NCI-H748 (cell line): ENCODE results near the gene PDE7B.

Source experiments
- DNase-seq: peaks from one replicate; lab custom pipeline; 2025; ENCODE audit not compliant: unreplicated experiment; lab: John Stamatoyannopoulos, UW

The PDE7B gene

DNA sequence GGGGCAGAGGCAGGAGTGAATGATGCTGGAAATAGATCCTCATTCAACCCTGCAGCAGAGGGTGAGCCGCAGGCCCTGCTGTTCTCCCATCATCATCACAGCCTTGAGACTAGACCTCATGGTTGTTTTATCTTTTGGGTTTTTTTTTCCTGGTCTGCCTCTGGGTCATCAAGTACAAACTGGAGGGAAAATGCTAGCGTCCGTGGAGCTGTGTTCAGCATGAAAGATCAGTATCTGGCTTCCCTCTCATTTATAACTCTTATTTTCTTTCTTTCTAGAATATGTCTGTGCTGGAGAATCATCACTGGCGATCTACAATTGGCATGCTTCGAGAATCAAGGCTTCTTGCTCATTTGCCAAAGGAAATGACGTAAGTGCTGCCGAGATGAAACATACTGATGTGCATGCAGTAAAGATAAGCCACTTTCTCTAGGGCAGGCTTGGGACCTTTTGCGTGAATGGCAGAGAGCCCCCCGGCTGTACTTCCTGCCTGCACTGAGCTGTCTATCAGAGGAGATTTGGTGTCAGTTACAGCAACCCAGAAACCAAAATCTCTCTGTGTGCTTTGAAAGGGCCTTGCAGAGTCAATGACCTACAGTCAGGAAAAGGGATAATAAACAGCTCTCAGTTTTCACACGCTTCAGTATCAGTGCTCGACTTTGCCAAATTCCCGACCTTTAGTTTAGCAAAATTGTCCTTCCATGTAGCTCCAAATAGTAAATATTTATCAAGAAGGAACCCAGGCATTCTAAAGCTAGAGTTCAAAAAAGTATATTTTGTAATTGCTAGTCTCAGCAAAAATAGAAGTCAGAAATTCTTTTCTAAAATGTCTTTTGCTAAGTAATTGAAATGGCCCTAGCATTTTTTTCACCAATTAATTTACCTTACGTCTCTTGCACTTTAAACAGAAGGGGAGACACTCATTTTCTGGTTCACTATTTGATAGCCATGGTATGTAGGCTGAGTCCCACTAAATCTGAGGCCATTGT is 322.3 kb downstream of the PDE7B start:
- DNase-seq = no peak

DNA sequence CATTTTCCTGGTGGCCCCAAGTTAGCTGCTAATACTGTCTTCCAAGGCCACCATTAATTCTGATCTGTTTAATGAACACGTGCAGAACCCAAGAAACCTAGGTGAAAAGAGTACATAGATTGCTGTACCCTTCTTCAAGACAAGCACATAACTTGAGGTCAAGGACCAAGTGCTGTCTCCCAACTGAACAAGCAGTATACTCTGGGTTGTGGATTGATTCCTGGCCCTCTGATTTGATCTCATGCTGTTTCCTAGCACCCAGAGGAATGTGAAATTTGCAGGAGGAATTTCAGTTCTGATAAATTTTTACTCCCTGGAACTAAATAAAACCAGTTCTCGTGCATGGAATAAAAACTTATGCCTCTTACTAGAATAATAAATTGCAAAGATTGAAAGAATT is 323.0 kb downstream of the PDE7B start:
- DNase-seq = no peak

- DNase-seq = no peak
Observed at GRCh38 chr6:136175873-136176272, 324.4 kb downstream of the PDE7B start.

GRCh38 chr6:136178749-136179148 is 327.2 kb downstream of the PDE7B start:
- no peak for DNase-seq

DNA sequence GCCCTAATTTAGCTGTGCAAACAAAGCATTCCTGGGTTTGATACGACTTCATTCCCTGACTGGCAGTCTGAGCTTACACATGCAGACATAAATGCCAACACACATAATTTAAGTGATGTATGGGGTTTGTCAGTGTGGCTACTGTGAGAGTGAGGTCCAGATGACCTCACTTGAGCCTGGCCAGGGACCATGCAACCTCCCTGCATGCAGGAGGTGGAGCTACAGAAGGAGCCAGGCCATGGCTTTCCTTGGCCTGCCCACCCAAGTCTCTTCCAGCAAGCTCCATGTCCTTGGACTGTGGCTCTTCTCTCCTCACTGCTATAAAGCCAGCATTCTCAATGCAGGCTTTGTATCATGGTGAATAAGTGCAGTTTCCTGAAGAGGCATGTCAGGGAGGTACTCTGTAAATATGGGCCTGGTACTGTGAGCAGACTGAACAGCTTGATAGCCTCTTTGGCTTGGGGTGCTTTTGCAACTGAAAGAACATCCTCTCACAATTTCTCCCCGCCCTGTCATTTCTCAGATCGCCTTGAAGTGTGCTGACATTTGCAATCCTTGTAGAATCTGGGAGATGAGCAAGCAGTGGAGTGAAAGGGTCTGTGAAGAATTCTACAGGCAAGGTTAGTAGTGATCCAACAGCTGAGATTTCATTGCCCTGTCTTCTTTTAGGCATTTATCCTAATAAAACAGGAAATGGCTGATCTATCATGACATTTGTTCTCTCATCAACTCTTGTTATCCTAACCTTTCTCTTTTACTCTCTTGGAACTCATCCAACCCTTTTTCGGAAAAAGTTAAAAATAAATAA is 329.4 kb downstream of the PDE7B start:
- no peak for DNase-seq

GRCh38 chr6:136181512-136181833 is 330.0 kb downstream of the PDE7B start:
- DNase-seq = no peak

DNA sequence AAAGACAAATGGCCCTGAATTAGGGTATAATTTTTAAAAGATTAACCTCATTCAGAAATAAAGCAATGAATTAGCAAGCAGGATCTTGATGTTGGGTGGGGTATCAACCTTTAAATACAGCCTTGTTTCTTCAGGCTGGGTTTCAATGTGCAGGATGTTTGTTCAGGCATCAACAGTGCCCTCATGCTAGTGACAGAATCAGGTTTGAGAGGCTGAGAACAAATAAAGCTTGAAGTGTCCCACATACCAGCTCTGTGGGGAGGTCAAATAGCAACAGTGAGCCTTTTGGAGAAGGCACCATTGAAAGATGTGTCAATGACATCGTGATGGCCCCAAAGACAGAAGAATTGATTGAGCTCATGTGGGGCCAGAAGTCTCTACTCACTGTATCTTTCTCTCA is 330.4 kb downstream of the PDE7B start:
- peak; percentile 72 for DNase-seq

- DNase-seq = no peak
Observed at GRCh38 chr6:136184738-136185137, 333.2 kb downstream of the PDE7B start.

- no peak for DNase-seq
Observed at GRCh38 chr6:136186363-136186762, 334.9 kb downstream of the PDE7B start.

GRCh38 chr6:136188486-136188885 is 337.0 kb downstream of the PDE7B start:
- DNase-seq = peak; percentile 29

DNA sequence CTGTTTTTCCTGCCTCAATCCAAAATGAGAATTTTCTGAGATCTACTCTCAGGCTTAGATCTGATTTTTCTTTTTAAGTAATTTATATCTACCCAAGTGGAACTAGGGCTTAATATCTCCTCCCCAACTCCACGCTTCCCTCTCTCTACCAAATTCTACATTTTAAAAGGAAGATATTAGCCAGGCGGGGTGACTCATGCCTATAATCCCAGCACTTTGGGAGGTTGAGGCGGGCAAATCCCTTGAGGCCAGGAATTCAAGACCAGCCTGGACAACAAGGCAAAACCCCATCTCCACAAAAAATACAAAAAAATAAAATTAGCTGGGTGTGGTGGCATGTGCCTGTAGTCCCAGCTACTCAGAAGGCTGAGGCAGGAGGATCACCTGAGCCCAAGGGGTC is 337.6 kb downstream of the PDE7B start:
- no peak for DNase-seq

DNA sequence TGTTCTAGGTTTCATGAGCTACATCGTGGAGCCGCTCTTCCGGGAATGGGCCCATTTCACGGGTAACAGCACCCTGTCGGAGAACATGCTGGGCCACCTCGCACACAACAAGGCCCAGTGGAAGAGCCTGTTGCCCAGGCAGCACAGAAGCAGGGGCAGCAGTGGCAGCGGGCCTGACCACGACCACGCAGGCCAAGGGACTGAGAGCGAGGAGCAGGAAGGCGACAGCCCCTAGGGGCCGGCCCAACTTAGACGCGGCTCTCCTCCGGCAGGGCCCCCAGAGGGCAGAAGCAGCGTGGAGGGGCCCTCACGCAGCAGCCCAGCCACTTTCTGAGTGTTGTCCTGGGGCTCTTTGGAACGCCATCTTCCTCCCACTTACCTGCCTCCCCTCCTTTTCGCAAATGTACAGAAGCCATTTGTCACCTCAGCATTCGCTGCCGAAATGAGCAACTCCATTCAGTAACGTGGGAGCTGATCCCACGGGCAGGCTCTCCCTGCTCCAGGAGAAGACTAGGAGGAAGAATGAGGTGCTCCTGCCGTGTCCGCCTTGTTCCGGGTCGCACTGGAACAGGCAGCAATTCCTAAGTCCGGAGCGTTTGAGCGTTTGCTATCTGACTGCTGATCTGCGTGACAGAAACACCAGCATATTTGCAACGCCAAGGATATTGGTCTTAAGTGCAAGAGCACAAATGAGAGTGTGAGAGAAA is 340.3 kb downstream of the PDE7B start:
- no peak for DNase-seq

DNA sequence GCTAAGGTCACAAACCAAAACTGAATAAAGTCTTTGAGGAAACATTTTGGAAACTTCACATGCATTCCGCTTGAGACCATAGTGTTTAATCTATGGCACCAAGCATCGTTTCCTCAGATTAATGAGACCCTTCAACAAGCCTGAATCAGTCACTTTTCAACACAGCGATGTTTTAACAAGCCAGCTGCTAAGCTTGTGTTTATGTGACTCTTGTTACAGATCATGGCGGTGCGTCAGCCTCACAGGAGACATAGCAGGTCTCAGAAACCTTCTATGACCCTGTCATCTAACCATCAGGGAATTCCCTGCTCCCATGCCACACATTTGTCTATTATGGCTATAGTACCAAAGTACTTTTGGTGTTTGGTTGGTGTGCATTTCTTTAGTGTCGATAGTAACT is 341.4 kb downstream of the PDE7B start:
- no peak for DNase-seq

- DNase-seq = peak; percentile 14
Observed at GRCh38 chr6:136201732-136202131, 350.2 kb downstream of the PDE7B start.

DNA sequence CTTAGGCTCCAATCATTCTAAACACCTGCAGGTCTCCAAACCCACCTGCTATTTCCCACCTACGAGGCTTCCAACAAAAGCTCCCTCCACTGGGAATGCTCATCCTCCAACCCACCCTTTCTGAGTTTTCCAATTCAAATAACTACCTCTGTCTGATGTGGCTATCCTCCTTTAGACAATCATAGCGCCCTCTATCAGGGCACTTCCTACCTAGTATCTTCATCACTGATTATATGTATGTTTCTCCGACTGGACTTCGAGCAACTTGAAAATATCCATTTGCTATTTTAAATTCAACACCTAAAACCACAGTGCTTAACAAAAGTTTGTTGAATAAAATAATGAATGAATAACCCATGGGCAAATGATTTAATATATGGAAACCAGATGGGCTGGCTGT is 357.3 kb downstream of the PDE7B start:
- no peak for DNase-seq

DNA sequence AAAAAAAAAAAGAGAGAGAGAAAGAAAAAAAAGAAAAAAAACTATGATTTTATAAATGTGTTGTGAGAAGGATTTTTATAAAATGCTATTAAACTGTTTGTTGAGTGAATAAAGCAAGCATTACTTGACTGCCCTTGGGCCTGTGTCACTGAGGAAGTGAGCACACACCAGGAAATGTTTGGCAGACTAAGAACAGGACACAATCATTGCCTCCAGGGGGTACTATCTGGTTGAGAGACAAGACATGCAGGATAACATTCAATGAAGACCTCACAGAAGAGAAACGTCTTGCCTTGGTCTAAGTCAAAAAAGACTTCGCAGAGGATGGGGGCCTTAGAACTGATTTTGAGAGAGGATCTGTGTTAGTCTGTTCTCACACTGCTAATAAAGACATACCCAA is 358.0 kb downstream of the PDE7B start:
- no peak for DNase-seq

- DNase-seq = peak; percentile 26
Observed at GRCh38 chr6:136210398-136211165, 359.1 kb downstream of the PDE7B start.

DNA sequence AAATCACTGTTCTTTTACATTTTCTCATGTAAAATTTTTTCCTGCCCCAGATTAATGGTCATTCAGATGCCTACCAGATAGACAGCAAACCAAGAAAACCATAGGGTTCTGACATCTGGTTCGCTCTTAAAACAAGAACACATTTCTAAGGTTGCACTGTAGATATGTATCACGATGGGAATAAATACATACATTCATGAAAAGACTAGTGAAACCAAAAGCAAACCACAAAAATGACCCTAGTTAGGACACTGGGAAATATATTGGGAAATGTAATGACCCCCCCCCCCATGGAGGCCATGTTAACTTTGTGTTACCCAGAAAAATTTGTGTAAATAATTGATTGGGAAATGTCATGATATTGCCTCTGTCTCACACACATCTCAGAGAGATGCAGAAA is 361.1 kb downstream of the PDE7B start:
- DNase-seq = no peak

DNA sequence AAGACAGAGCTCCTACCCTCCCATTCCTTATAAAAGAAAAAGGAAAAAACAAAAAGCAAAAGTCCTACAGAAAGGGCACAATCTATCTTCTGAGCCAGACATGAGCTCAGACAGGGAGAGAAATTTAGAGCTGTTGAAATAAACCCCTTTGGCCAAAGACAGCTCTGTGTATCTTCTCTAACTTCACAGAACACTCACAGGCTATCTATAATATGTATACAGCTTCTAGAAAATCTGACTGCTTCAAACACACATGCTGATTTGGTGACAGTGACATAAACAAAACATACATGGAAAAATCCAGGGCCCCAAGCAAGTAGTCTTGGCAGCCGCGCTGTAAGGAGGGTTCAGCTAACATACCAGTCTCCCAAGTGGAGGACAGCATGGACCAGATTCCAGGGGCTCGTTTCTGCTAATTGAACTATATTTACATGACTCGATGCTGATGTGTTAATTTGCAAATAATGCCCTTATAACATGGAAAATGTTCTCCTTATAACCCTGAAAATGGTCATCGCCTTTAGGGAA is 361.6 kb downstream of the PDE7B start:
- DNase-seq = no peak

GRCh38 chr6:136213853-136214252 is 362.4 kb downstream of the PDE7B start:
- no peak for DNase-seq
